GM21786 (cell line): ENCODE data around the gene STK4.
A peak's percentile ranks its signal among the peaks of the same experiment; 100 is the strongest.
"Not testable (repeated sequence)": the region's sequence is repeated elsewhere in the genome, so short reads cannot be mapped to it uniquely, and the experiment has no call there.

ENCODE experiments used
- ATAC-seq: cut with Tn5 transposase; IDR thresholded peaks from one replicate; pipeline ENCODE4 v1.9.1; 2021; ENCODE audit not compliant: unreplicated experiment

Gene STK4

DNA sequence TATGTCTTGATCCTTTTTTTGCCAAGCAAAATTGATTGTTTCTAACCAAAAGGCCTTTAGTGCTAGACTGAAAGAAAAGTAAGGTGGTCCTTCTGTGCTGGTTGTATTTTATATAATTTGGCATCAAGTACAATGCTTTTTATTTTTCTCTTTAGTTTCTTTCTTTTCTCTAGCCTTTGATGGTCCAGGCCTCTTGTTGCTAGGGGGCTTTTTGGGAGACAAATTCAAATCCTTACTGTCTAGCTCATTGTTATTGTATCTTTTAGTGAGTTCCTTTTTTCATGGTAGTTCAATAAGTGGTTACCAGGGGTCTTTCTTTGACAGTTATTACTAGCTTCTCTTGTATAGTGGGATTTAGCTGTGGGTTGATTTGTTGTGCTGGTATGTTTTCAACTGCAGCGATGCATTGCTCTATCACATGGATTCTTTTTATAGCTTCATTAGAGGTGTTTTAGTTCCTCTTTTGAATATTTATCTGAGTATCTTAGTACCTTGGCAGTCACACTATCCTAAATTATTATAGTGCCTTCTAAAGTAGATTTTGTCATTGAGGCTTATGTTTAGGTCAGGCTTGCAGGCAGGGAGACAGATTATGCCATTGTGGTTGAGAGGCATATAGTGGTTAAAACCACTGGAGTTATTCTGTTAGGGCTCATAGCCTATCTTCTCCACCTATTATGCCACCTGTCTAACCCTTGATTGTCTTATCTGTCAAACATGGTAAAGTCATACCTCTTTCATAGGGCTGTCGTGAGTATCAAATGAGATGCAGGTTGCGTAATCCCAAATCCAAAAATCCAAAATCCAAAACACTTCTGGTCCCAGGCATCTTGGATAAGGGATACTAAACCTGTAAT lies 85.1 kb downstream of the STK4 start:
- ATAC-seq = no peak

DNA sequence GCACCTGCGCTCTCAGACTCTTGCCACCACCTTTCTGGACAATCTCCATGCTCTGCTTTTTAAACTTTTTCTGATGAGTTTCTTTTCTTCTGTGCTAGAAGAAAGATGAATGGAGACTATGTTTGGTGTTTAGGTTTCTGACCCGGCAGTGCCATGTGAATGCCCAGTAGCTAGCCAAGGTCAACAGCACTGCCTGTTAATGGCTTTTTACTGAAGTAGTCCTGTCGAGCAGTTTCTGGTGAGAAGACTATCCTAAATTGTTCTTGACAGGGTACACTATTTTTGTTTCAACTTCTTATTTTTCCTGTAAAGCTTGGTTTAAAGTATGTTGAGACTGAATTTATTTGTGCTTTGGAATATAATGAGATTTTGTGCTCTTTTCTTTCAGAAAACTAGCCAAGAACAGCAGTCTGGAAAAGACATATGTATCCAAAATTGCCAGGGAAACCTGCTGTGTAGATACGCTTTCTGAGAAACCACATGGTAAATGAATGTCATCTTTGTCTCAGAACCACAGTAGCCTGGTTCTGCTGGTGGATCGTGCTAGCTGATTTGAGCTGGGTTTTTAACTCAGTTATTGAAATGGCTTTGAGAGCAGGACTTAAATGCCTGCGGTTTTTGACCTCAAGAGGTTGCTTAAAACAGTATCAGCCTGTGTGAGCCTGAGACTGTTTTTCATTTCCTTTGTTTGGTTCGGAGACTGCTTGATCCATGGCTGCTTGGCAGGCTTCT lies 86.6 kb downstream of the STK4 start:
- peak; percentile 46 for ATAC-seq

DNA sequence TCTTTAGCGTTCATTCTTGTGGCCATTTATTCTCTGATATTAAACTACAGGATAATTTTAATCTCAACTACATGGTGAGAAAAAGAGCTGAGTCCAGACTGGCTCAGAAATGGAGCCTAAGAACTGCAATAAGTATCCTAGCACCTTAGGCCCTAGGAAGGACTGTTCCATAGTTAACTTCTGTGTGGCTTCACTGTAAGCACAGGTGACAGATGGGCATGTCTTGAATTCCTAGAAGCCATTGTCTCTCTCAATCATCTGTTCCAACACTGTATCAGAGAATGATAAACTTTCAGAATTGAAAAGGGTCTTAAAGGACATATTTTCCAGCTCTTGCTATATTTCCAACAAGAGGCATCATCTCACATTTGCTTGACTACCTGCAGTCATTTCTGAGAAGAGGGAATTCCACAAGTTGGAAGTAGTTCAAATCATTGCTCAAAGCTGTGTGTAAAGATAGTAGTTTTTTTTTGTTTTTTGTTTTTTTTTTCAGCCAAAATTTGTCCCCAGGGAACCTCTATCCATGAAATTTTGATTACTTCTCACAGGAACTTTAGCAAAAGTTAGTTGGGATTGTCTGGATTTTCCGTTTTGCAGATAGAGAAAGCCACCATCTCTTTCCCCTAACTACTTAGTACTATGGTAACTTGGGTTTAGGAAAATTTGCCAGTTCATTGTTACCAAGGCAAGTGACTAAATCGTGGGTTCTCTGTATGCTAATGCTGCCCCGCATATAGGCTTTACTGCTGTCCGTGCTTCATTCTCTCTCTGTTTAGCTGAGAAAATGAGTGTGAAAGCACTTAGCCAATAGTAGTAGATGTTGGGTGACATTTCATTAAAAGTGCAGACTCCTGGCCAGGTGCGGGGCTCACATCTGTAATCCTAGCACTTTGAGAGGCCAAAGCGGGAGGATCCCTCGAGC lies 87.4 kb downstream of the STK4 start:
- no peak for ATAC-seq

DNA sequence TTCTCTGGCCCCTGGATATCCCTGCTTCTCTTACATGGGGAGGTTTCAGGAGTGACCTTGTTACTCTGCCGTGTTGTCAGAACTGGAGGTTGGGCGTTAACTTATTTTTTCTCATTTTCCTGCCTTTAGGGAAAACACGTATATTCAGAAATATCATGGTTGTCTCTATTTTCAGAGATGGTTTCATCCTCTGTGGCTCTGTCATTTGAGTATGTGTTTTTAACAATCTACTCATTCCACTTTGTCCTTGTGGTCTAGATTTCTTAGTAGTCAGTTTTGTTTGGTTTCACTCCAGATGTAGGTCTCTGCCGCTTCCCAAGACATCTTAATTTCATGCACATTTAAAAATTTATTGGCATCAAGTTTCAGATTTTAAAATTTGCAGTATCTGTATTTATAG lies 88.7 kb downstream of the STK4 start:
- ATAC-seq = no peak

DNA sequence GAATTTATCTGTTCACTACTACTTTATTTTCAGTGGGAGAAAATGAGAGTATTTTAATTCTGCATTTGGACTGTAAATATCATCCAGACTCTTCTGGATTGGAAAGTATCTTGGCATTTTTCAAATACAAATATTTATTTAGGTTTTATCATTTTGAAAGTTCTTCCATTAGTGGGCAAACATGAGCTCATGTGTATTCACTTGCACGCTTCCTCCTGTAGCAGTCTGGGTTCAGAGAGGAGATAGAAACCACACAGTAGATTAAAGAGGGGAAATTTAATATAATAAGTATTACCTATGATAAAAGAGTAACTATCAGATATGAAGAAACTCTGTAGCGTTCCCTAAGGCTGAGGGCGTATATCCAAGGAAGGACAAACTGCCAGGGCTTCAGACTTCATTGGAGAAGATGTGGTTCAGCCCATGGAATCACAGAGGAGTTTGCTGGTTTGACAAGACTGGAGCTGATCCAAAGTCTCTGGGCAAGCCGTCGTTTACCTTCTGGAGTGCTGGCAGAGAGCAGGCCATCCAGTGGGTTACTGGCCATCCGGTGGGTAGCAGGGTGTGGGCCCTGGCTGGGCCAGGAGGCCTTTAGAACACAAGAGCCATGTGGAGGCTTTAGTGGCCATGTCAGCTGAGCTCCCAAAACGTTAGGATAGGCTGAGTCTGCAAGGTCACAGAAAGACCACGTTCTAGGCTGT lies 90.3 kb downstream of the STK4 start:
- no peak for ATAC-seq

DNA sequence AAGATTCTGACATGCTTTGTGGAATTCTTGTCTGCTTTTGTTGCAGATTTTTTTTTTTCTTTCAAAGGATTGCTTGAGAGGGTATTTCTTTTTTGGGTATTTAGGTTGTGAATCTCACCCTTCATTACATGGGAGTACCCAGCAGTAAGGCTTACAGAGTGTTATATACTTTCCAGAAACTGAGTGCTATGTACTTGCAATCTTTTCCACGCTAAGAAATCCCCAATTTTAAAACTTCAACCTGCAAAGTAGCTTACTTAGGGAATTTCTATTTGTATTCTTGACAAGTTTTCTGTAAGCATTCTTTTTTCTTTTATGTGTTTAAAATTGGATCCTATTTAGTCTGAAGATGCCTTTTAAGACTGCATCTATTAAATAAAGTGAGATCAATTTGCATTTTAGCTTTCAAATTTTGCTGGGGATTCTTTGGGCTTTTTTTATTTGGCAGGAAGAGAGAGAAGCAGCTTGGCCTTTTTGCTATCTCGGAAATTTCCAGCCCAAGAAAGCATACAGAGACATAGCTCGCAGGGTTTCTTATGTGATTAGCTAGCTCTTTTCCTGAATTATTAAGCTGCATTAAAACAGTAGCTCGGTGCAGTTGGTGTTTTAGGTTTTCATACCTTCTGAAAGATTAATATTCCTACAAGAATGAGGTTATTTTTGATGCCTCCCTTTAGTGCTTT lies 92.0 kb downstream of the STK4 start:
- no peak for ATAC-seq

DNA sequence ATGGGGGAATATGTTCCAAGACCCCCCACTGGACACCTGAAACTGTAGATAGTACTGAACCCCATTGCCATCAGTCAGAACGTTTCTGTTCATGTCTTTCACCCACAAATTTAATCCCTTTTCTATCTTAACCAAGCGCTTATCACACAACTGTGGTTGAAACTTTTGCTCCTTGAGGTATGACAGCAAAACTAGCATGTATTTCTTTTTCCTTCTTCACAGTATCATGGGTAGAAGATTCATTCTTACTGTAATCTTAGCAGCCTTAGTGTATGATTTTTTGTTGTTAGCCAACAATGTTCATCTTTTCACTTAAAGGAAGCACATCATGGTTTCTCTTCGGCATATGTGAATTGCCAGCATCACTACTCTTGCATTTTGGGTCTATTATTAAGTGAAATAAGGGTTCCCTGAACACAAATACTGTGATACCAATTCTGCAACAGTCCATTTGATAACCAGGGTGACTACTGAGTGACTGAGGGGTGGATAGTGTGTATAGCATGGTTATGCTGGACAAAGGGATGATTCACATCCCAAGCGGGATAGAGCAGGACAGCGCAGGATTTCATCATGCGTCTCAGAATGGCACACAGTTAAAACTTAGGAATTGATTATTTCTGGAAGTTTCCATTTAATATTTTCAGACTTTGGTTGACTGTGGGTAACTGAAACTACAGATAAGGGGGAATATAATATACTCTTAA lies 92.9 kb downstream of the STK4 start:
- no peak for ATAC-seq

DNA sequence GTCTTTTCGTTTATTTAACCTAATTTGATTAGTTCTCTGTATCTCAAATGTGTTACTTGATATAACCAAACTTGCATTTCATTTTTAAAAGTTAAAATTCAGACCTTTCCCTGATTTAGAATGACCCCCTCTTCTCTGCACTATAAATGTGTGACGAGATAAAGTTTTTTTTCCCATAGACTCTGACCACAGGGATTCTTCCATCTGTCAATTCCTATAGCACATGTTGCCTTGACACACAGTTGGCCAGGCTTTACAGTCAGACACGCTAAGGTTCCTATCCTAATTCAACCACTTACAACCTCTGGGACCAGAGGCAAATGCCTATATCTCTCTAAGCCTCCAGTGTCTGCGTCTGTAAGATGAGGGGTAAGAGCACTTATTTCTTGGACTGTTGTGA lies 94.0 kb downstream of the STK4 start:
- ATAC-seq = no peak

DNA sequence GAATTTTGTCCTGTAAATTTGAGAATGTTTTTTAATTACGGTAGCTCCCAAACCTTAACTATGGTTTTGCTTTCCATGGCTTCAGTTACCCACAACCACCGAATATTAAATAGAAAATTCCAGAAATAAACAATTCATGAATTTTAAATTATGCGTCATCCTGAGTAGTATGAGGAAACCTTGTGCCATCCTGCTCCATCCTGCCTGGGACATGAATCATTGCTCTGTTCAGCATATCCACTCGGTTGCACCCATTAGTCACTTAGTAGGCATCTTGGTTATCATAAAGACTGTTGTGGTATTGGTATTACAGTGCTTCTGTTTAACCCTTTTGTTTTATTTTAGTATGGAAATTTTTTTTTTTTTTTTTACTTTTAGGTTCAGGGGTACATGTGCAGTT lies 94.9 kb downstream of the STK4 start:
- ATAC-seq = no peak

DNA sequence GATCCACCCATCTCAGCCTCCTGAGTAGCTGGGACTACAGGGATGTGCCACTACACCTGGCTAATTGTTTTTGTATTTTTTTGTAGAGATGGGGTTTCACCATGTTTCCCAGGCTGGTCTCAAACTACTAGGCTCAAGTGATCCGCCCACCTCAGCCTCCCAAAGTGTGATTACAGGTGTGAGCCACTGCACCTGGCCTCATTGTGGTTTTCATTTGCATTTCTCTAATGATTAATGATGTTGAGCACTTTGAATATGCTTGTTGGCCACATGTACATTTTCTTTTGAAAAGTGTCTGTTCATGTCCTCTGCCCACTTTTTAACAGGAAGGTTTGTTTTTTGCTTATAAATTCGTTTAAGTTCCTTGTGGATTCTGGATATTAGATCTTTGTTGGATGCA lies 96.8 kb downstream of the STK4 start:
- ATAC-seq = not testable (repeated sequence)

DNA sequence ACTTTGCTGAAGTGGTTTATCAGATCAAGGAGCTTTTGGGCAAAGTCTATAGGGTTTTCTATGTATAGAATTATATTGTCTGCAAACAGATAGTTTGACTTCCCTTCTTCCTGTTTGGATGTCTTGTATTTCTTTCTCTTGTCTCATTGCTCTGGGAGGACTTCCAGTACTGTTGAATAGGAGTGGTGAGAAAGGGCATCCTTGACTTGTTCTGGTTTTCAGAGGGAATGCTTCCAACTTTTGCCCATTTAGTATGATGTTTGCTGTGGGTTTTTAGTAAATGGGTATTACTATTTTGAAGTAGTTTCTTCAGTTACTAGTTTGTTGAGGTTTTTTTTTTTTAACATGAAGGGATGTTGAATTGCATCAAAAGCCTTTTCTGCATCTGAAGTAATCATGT lies 98.5 kb downstream of the STK4 start:
- ATAC-seq = no peak

DNA sequence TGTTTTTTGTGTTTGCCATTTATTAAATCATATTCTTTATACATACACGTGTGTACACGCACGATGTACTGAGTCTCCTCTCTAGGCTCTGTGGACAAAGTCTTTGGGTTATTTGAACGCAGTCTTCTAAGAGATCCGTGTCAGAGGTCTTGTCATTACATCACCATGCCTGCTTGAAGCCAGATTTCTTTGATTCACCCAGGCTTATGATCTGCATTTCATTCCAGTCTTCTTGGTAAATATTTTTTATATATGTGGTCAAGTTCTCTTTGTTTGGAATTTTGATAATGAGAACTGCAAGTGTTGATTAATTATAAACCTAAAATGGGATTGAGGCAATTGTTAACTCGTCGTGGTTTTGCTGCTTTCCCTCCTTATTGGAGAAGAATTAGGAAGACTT lies 100.1 kb downstream of the STK4 start:
- no peak for ATAC-seq

DNA sequence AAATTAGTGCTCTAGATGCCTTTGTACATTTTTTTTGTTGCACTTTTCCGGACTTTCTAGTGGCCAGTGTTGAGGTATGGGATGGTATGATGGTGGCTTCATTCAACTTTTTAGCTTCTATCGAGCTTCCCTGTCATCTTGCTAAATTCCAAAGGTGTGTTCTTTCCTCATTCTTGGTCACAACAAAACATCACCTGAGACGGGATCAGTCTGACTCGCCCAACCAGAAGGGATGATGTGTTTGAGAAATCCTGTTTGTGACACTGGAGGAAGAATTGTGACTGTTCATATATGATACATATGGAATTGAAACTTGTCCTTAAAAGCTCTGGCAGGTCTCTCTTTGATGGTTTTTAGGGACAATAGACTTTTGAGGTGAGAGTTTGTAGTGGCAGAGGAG lies 100.8 kb downstream of the STK4 start:
- ATAC-seq = no peak

DNA sequence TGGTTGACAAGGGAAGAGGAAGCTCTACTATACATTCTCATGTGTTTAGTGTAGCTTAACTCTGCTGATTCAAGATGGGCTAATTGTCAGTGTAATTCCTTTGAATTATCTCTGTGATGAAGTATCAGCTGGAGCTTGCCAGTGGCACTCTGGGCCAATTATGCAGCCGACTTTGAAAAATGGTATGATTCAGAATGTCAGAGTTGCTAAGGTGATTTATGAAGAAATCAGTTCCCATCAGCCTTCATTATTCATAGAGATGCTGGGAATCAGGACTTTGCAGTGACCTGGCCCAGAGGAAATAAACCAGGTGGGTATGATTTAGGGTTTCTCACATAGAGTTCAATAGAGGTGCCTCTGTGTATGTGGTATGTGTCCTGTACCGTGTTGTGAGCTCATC lies 101.2 kb downstream of the STK4 start:
- ATAC-seq = no peak

DNA sequence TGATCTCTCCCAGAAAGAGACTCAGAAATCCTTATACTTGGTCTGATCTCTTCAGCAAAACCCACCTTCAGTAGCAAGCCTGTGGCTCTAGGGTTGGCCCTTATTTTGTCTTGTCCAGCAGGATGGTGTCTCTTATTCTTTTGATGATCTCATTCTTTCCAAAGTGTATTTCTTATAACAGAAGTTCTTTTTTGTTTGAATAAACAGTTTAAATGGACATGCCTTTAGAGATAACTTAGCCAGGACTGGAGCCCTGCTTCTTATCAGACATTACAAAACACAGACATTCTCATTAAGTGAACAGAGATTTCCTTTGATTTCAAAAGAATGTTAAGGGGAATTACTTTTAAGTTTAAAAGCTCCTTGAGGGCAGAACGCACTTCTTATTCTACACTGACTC lies 102.9 kb downstream of the STK4 start:
- no peak for ATAC-seq

DNA sequence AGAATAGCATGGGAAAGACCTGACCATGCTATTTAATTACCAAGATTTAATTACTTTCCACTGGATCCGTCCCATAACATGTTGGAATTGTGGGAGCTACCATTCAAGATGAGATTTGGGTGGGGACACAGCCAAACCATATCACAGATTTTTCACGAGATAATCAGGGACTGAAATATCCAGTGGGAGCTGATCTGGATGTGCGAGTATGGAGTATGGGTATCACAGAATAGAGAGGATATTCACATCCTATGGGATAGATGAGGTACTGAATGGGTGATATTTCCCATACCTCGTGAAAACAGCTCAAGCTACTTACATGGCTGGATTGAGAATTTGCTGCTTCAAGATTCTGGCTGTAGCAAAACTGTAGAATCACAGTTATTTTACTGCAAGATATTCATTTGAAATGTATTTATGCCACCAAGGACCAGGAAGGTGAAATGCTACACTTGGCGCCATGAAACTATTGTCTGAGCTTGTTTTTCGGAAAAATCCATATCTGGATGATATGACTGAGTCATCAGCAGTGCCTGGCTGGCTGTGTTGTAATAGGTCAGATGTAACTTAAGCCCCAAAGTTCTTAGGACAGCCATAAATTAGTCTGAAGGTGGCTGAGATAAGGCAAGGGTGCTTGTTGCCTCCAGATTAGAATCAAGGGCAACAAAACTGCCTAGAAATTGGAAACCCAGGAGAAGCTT lies 104.8 kb downstream of the STK4 start:
- ATAC-seq = no peak

DNA sequence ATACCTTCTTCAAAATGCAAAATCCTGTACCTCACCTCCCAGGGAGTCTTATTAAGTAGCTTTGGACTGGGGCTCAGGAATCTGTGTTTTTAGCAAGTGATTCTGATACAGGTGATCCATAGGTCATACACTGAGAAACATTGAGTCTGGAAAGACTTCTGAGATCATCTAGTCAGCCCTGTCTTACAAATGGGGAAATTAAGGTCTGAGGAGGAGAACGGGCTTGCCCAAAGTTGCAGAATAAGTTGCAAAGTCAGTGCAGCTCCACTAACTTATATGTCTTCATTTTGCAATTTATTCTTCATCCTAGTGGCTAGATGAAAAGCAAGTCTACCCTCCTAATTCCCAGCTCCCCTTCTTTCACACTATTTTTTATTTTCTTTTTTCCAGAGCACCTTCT lies 105.8 kb downstream of the STK4 start:
- ATAC-seq = no peak

DNA sequence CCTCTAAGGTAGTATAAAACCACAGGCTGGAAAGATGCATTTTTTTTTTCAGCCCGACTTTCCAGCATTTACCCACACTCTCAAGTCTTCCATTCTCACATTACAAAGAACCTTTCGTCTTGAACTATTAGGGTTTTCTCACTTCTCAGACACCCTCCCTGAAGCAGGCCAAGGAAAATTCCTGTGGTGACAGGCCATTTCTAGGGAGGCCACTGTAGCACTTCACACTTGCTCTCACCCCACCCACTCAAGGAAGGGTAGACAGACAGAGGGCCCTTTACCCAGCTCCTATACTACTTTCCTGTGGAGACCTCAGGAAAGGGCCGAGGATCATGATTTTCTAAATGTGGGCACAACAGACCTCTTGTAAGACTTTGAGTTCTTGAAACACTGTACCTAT lies 106.9 kb downstream of the STK4 start:
- ATAC-seq = no peak

DNA sequence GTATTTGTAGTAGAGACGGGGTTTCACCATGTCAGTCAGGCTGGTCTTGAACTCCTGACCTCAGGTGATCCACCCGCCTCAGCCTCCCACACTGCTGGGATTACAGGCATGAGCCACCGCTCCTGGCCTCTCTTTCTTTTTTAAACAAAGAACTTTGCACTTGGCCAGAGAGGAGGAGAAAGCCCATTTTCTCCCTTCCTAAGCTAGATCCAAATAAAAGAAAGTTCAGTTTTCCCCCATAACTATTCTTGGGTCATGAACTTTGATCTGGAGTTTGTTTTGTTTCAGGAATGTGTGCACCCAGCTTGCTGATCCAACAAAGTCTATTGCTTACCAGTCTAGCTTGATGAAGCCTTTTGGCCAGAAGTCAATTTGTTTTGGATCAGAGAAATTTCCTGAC lies 111.2 kb downstream of the STK4 start:
- no peak for ATAC-seq
